Dendritic cell treated with granulocyte-macrophage colony-stimulating factor and Interleukin-4, amounts not matched to agents 40 ng/mL and 50 ng/mL, for 4 days (primary cell): ENCODE data around the gene MDGA2.

ENCODE experiments used
- H3K27ac Mint-ChIP-seq: one replicate; pipeline ENCODE4 v1.8.0; 2022; ENCODE audit warnings: mild to moderate bottlenecking, mixed read lengths
- H3K27me3 Mint-ChIP-seq: one replicate; pipeline ENCODE4 v1.8.0; 2022; ENCODE audit warnings: mild to moderate bottlenecking, mixed read lengths
- H3K36me3 Mint-ChIP-seq: one replicate; pipeline ENCODE4 v1.8.0; 2022; ENCODE audit warnings: low read depth, mixed read lengths
- H3K4me1 Mint-ChIP-seq: one replicate; pipeline ENCODE4 v1.8.0; 2022; ENCODE audit warnings: low read depth, mixed read lengths
- H3K4me3 Mint-ChIP-seq: one replicate; pipeline ENCODE4 v1.8.0; 2022; ENCODE audit warnings: mild to moderate bottlenecking, moderate library complexity, mixed read lengths
- H3K9me3 Mint-ChIP-seq: one replicate; pipeline ENCODE4 v1.8.0; 2022; ENCODE audit warnings: mixed read lengths
- intact Hi-C: fragments of 100-400 bp; cut with micrococcal nuclease; formaldehyde crosslinking; loops from one replicate; pipeline ENCODE4 v1.15.0; 2022

The MDGA2 gene

GRCh38 chr14:47675466-47676314 lies at the start of gene MDGA2:
Gene MDGA2 (minus strand): TSS chr14:47675605.
- Mint-ChIP-seq H3K27ac (no peak within 1 kb of the TSS), H3K36me3 (no peaks in the 10 kb centered on the region), H3K27me3 (peaks cover 64% of the 10 kb centered on the region), H3K9me3 (no peaks in the 10 kb centered on the region), H3K4me3 (peak within 1 kb of the TSS; percentile 57), H3K4me1 (peaks cover 28% of the 10 kb centered on the region)
- intact Hi-C loops: no loop called here

- H3K9me3 Mint-ChIP-seq: no peaks in the 10 kb centered on the region
- no peaks in the 10 kb centered on the region for H3K36me3 Mint-ChIP-seq
- intact Hi-C loops: no loop called here
- H3K4me1 Mint-ChIP-seq: no peaks in the 10 kb centered on the region
- H3K27ac Mint-ChIP-seq: no peak overlapping the region
- H3K27me3 Mint-ChIP-seq: no peaks in the 10 kb centered on the region
- H3K4me3 Mint-ChIP-seq: no peak overlapping the region
Measured at GRCh38 chr14:47722929-47723693, 47.7 kb upstream of the MDGA2 start.

DNA sequence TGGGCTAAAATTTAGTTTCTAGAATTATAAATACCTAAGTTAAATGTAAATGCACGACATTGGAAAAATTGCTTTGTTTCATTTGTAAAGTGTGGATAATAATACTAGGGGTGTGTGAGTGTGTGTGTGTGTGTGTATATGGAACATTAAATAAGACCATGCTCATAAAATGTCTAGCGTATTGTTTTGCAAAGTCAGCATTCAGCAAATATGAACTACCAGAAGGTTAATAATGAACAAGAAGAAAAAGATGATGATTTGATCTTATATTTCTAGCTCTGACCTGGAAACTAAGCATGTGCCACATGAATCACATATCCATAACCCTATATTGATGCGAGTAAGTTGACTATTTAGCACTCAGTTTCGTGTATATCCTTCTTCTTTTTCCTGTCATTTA lies 44.9 kb upstream of the MDGA2 start:
- no peak overlapping the region for H3K4me3 Mint-ChIP-seq
- H3K4me1 Mint-ChIP-seq: no peaks in the 10 kb centered on the region
- no peaks in the 10 kb centered on the region for H3K27me3 Mint-ChIP-seq
- intact Hi-C loops: no loop called here
- no peaks in the 10 kb centered on the region for H3K36me3 Mint-ChIP-seq
- H3K9me3 Mint-ChIP-seq: no peaks in the 10 kb centered on the region
- no peak overlapping the region for H3K27ac Mint-ChIP-seq

DNA sequence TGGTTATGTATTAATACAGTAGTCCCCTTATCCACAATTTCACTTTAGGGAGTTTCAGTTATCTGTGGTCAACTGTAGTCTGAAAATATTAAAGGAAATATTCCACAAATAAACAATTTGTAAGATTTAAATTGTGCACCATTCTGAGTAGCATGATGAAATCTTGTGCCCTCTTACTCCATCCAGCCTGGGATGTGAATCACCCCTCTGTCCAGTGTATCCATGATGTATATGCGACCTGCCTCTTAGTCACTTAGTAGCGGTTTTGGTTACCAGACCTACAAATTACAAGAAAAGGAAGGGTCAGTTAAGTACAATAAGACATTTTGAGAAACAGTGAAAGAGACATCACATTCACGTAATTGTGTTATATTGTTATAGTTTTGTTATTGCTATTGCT lies 39.9 kb upstream of the MDGA2 start:
- Mint-ChIP-seq H3K4me1 (no peaks in the 10 kb centered on the region), H3K9me3 (no peaks in the 10 kb centered on the region), H3K27ac (no peak overlapping the region), H3K27me3 (no peaks in the 10 kb centered on the region), H3K4me3 (no peak overlapping the region), H3K36me3 (no peaks in the 10 kb centered on the region)
- intact Hi-C loops: no loop called here

- H3K4me3 Mint-ChIP-seq: no peak overlapping the region
- no peaks in the 10 kb centered on the region for H3K27me3 Mint-ChIP-seq
- no peak overlapping the region for H3K27ac Mint-ChIP-seq
- intact Hi-C loops: no loop called here
- no peaks in the 10 kb centered on the region for H3K4me1 Mint-ChIP-seq
- H3K36me3 Mint-ChIP-seq: no peaks in the 10 kb centered on the region
- H3K9me3 Mint-ChIP-seq: no peaks in the 10 kb centered on the region
Measured at GRCh38 chr14:47710581-47710980, 35.2 kb upstream of the MDGA2 start.

- no peaks in the 10 kb centered on the region for H3K9me3 Mint-ChIP-seq
- no peaks in the 10 kb centered on the region for H3K36me3 Mint-ChIP-seq
- H3K27ac Mint-ChIP-seq: no peak overlapping the region
- intact Hi-C loops: no loop called here
- no peaks in the 10 kb centered on the region for H3K4me1 Mint-ChIP-seq
- H3K27me3 Mint-ChIP-seq: no peaks in the 10 kb centered on the region
- no peak overlapping the region for H3K4me3 Mint-ChIP-seq
Measured at GRCh38 chr14:47705683-47706082, 30.3 kb upstream of the MDGA2 start.

GRCh38 chr14:47691829-47692228 lies 16.4 kb upstream of the MDGA2 start:
- no peaks in the 10 kb centered on the region for H3K4me1 Mint-ChIP-seq
- H3K4me3 Mint-ChIP-seq: no peak overlapping the region
- H3K36me3 Mint-ChIP-seq: no peaks in the 10 kb centered on the region
- no peaks in the 10 kb centered on the region for H3K27me3 Mint-ChIP-seq
- no peak overlapping the region for H3K27ac Mint-ChIP-seq
- intact Hi-C loops: no loop called here
- no peaks in the 10 kb centered on the region for H3K9me3 Mint-ChIP-seq

- Mint-ChIP-seq H3K4me1 (peaks cover 24% of the 10 kb centered on the region), H3K27ac (no peak overlapping the region), H3K9me3 (no peaks in the 10 kb centered on the region), H3K27me3 (peaks cover 42% of the 10 kb centered on the region), H3K4me3 (no peak overlapping the region), H3K36me3 (no peaks in the 10 kb centered on the region)
- intact Hi-C loops: no loop called here
Measured at GRCh38 chr14:47678993-47679392, 3.6 kb upstream of the MDGA2 start.

DNA sequence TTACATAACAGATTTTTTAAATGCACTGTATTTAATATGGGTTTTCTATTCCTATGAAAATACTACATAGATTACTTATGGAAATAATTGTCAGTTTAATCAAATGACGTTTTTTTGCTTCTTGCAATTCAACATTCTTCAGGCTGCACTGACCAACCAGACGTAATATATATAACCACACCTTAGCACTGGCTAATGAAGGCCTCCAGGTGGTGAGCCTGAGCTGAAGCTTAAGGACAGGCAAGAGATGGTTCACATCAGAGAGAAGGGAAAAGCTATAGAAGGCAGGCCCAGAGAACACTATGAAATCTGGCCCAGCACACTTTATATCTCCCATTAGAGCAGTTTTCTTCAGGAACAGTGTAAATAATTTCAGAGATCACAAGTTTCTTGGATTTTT lies 2.8 kb upstream of the MDGA2 start:
- H3K9me3 Mint-ChIP-seq: no peaks in the 10 kb centered on the region
- no peak overlapping the region for H3K4me3 Mint-ChIP-seq
- H3K36me3 Mint-ChIP-seq: no peaks in the 10 kb centered on the region
- intact Hi-C loops: no loop called here
- H3K4me1 Mint-ChIP-seq: peaks cover 28% of the 10 kb centered on the region
- H3K27me3 Mint-ChIP-seq: peaks cover 50% of the 10 kb centered on the region
- H3K27ac Mint-ChIP-seq: no peak overlapping the region

DNA sequence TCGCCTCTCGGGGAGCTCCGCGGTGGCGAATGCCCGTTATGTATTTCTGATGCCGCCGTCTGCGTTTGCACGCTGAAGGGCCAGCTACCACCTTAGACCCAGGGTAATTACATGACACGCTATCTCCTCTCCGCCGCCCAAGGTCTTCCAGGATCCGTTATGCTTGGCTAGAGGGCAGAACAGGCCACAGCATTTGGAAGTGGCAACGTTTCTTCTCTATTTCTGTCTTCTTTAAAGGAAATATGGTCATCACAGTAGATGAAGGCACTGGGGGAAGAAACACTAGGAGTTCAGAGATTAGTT lies 861 bp upstream of the MDGA2 start:
- H3K36me3 Mint-ChIP-seq: no peaks in the 10 kb centered on the region
- no peak overlapping the region for H3K4me3 Mint-ChIP-seq
- no peaks in the 10 kb centered on the region for H3K9me3 Mint-ChIP-seq
- intact Hi-C loops: no loop called here
- peaks cover 28% of the 10 kb centered on the region for H3K4me1 Mint-ChIP-seq
- peaks cover 64% of the 10 kb centered on the region for H3K27me3 Mint-ChIP-seq
- no peak overlapping the region for H3K27ac Mint-ChIP-seq

GRCh38 chr14:47674543-47675465 lies 601 bp downstream of the MDGA2 start:
- intact Hi-C loops: no loop called here
- H3K4me3 Mint-ChIP-seq: peak overlapping the region; percentile 57
- peaks cover 64% of the 10 kb centered on the region for H3K27me3 Mint-ChIP-seq
- no peak overlapping the region for H3K27ac Mint-ChIP-seq
- no peaks in the 10 kb centered on the region for H3K9me3 Mint-ChIP-seq
- H3K36me3 Mint-ChIP-seq: no peaks in the 10 kb centered on the region
- H3K4me1 Mint-ChIP-seq: peaks cover 28% of the 10 kb centered on the region

- no peaks in the 10 kb centered on the region for H3K36me3 Mint-ChIP-seq
- peak overlapping the region; percentile 43 for H3K4me3 Mint-ChIP-seq
- H3K4me1 Mint-ChIP-seq: peaks cover 28% of the 10 kb centered on the region
- intact Hi-C loops: no loop called here
- no peak overlapping the region for H3K27ac Mint-ChIP-seq
- peaks cover 63% of the 10 kb centered on the region for H3K27me3 Mint-ChIP-seq
- H3K9me3 Mint-ChIP-seq: no peaks in the 10 kb centered on the region
Measured at GRCh38 chr14:47674148-47674542, 1.3 kb downstream of the MDGA2 start.

DNA sequence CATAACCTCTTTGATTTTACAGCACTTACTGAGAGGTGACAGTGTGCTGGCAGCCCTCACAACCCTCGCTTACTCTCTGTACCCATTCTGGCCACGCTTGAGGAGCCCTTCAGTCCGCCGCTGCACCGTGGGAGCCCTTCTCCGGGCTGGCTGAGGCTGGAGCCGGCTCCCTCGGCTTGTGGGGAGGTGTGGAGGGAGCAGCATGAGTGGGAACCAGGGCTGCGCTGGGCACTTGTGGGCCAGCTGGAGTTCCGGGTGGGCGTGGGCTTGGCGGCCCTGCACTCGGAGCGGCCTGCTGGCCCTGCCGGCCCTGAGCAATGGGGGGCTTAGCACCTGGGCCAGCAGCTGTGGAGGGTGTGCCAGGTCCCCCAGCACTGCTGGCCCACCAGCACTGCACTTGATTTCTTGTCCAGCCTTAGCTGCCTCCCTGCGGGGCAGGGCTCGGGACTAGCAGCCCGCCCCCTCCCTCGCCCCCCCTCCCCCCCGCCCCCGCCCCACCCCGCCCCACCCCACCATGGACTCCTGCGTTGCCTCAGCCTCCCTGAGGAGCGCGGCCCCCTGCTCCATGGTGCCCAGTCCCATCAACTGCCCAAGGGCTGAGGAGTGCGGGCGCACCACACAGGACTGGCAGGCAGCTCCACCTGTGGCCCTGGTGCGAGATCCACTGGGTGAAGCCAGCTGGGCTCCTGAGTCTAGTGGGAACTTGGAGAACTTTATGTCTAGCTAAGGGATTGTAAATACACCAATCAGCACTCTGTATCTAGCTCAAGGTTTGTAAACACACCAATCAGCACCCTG lies 9.9 kb downstream of the MDGA2 start:
- intact Hi-C loops: no loop called here
- H3K4me3 Mint-ChIP-seq: no peak overlapping the region
- H3K9me3 Mint-ChIP-seq: no peaks in the 10 kb centered on the region
- peaks cover 4% of the 10 kb centered on the region for H3K27me3 Mint-ChIP-seq
- H3K4me1 Mint-ChIP-seq: no peaks in the 10 kb centered on the region
- H3K36me3 Mint-ChIP-seq: no peaks in the 10 kb centered on the region
- no peak overlapping the region for H3K27ac Mint-ChIP-seq
